ENCODE data around the gene PGAM5. TPM values are rescaled to one million over a fixed set of nuclear protein-coding genes. Genes with fewer than 3 reads are reported as not detected.

PGAM5 gene
- total and polyA plus RNA-seq, 2 of the 13 experiments (the other 11 are each of a cell fraction or from before 2014, with no cell fraction given), result 18.0 to 77.9 TPM

DNA sequence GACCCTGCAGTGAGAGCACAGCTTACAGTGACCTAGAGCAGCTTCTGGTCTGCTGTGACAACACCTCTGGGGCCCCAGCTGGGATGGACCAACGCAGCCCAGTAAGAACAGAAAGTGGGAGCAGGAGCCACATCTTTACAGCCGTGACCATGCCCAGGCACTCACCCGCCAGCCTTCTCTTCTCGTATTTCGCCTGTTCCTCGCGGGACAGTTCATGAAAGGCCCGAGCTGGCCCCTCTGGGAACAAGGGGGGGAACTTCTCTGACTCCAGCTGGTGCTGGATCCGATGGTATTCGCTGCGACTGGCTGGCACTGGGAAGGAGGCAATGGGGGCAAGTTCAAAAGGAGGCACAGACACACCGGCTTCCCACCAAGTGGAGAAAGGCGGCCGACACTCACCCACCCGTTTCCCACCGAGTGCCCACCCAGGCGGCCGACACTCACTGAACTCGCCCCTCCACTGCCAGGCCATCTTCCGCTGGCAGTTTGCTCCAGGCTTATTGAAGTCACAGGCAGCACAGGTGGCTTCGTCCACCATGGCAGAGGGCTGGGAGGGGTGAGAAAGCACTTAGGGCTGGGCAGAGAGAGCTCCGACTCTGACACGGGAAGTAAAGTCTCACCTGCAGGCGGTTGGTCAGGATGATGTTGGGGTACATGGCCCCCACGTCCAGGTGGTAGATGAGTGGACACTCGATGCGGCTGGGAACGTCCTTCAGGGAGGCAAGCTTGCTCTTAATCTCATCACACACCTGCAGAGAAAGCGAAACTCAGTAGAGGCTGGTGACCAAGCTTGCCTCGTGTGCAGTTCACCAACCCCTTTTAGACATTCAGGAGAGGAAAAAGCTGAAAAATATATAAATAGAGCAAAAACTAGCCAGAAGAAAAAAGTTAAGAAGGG is 42.2 kb upstream of the PGAM5 start:
- H3K79me2 ChIP-seq (ENCODE audit: insufficient read depth, low read length), result no peaks in the 10 kb centered on the region
- no peaks in the 10 kb centered on the region for H4K20me1 ChIP-seq (ENCODE audit: insufficient read depth, low read length)
- no peaks in the 10 kb centered on the region for H3K9me3 ChIP-seq (ENCODE audit: low read length)
- FAIRE-seq, result no peak
- H3K4me3 ChIP-seq (replicated peaks in 1 of 3; ENCODE audit: insufficient read depth in 1 of 3, low read depth in 2 of 3, low read length in 3 of 3), result no peak overlapping the region
- H2AFZ ChIP-seq (ENCODE audit: low read length), result no peak overlapping the region
- POLR2A ChIA-PET, result no interaction called here
- peaks cover 41 to 76% of the 10 kb centered on the region in 2 experiments; a peak in 4 of 5 replicates for H3K36me3 ChIP-seq (replicated peaks in 1 of 2; ENCODE audit: control insufficient read depth in 1 of 2, insufficient read depth in 2 of 2, low read length in 2 of 2)
- 96% methylated on average over 29 of the region's 30 CpGs for WGBS (ENCODE audit: low lambda C conversion rate)
- H3K9ac ChIP-seq (ENCODE audit: insufficient read depth, low read depth, low read length), result no peak overlapping the region
- TF ChIP-seq AGO2 (optimal IDR thresholded peaks at IDR 0.05; ENCODE audit: low read depth, low read length), result peak; percentile 10
- TF ChIP-seq, protein P1, sequence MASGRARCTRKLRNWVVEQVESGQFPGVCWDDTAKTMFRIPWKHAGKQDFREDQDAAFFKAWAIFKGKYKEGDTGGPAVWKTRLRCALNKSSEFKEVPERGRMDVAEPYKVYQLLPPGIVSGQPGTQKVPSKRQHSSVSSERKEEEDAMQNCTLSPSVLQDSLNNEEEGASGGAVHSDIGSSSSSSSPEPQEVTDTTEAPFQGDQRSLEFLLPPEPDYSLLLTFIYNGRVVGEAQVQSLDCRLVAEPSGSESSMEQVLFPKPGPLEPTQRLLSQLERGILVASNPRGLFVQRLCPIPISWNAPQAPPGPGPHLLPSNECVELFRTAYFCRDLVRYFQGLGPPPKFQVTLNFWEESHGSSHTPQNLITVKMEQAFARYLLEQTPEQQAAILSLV (CRISPR knock-in tag; IDR thresholded peaks at IDR 0.05; ENCODE audit: borderline replicate concordance), result no peak
- intact Hi-C loops (cut with micrococcal nuclease; ENCODE audit: unreplicated experiment), result no loop called here
- CTCF ChIA-PET (ENCODE audit: low intra/inter-chr PET ratio, low total read pairs), result no interaction called here
- DNase-seq (ENCODE audit: low spot score), result no peak
- no peak for ATAC-seq
- no peak overlapping the region for H3K27ac ChIP-seq (ENCODE audit: extremely low read length, insufficient read depth, low read length)
- H3K4me1 ChIP-seq (ENCODE audit: insufficient read depth, low read length), result no peaks in the 10 kb centered on the region
- in situ Hi-C loops (cut with HindIII; ENCODE audit: extremely low pct_ligation_motif_present, low pct_unique_long_range_greater_than_20kb), result no loop called here
- H3K27me3 ChIP-seq (ENCODE audit: control insufficient read depth in 1 of 2, insufficient read depth in 2 of 2, low read length in 2 of 2), result no peaks in the 10 kb centered on the region
- H3K4me2 ChIP-seq (ENCODE audit: low read depth, low read length), result no peak overlapping the region
- BruUV-seq (replicated peaks), result no TSS peak

DNA sequence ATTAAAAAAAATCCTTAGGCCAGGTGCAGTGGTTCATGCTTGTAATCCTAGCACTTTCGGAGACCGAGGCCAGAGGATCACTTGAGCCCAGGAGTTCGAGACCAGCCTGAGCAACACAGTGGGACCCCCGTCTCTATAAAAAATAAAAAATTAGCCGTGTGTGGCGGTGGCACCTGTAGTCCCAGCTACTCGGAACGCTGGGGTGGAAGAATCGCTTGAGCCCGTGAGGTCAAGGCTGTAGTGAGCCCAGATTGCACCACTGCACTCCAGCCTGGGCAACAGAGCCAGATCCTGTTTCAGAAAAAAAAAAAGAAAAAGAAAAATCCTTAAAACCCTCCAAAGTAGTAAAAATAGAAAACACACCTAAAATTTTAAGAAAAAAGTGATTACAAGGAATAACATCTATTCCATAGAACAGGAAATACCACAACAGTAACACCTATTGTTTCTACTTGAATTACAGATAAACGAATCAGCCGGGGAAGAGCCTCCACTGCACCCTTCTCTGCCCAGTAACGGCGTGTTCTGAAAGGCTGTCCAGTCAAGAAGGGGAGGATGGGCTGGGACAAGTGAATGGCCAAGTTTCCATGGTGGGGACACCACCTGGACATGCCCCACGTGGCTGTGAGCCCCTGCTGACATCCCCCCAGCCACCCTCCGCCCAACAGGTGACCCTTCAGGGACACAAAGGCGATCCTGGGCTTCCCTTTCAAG is 41.3 kb upstream of the PGAM5 start:
- POLR2A ChIA-PET, result no interaction called here
- WGBS (ENCODE audit: low lambda C conversion rate), result 95% methylated on average over 16 of the region's 17 CpGs
- Histone ChIP-seq H3K79me2 (ENCODE audit: insufficient read depth, low read length) (no peaks in the 10 kb centered on the region), H3K36me3 (replicated peaks in 1 of 2; ENCODE audit: control insufficient read depth in 1 of 2, insufficient read depth in 2 of 2, low read length in 2 of 2) (peaks cover 36 to 76% of the 10 kb centered on the region in 2 experiments), H2AFZ (ENCODE audit: low read length) (no peak overlapping the region), H3K27ac (ENCODE audit: extremely low read length, insufficient read depth, low read length) (no peak overlapping the region), H3K27me3 (ENCODE audit: control insufficient read depth in 1 of 2, insufficient read depth in 2 of 2, low read length in 2 of 2) (no peaks in the 10 kb centered on the region), H3K4me1 (ENCODE audit: insufficient read depth, low read length) (no peaks in the 10 kb centered on the region), H3K4me3 (replicated peaks in 1 of 3; ENCODE audit: insufficient read depth in 1 of 3, low read depth in 2 of 3, low read length in 3 of 3) (no peak overlapping the region), H3K4me2 (ENCODE audit: low read depth, low read length) (no peak overlapping the region), H3K9ac (ENCODE audit: insufficient read depth, low read depth, low read length) (no peak overlapping the region), H4K20me1 (ENCODE audit: insufficient read depth, low read length) (no peaks in the 10 kb centered on the region), H3K9me3 (ENCODE audit: low read length) (no peaks in the 10 kb centered on the region)
- ATAC-seq, result no peak
- no peak for FAIRE-seq
- intact Hi-C loops (cut with micrococcal nuclease; ENCODE audit: unreplicated experiment), result no loop called here
- DNase-seq (ENCODE audit: low spot score), result no peak
- no TSS peak for BruUV-seq (replicated peaks)
- in situ Hi-C loops (cut with HindIII; ENCODE audit: extremely low pct_ligation_motif_present, low pct_unique_long_range_greater_than_20kb), result no loop called here
- CTCF ChIA-PET (ENCODE audit: low intra/inter-chr PET ratio, low total read pairs), result no interaction called here
- TF ChIP-seq, protein P2, sequence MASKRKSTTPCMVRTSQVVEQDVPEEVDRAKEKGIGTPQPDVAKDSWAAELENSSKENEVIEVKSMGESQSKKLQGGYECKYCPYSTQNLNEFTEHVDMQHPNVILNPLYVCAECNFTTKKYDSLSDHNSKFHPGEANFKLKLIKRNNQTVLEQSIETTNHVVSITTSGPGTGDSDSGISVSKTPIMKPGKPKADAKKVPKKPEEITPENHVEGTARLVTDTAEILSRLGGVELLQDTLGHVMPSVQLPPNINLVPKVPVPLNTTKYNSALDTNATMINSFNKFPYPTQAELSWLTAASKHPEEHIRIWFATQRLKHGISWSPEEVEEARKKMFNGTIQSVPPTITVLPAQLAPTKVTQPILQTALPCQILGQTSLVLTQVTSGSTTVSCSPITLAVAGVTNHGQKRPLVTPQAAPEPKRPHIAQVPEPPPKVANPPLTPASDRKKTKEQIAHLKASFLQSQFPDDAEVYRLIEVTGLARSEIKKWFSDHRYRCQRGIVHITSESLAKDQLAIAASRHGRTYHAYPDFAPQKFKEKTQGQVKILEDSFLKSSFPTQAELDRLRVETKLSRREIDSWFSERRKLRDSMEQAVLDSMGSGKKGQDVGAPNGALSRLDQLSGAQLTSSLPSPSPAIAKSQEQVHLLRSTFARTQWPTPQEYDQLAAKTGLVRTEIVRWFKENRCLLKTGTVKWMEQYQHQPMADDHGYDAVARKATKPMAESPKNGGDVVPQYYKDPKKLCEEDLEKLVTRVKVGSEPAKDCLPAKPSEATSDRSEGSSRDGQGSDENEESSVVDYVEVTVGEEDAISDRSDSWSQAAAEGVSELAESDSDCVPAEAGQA (IDR thresholded peaks at IDR 0.05; ENCODE audit: low read depth), result no peak
- TF ChIP-seq, protein P2 (CRISPR knock-in tag; IDR thresholded peaks at IDR 0.05; ENCODE audit: borderline replicate concordance), result no peak
- no peak for TF ChIP-seq JUN (CRISPR knock-in tag; IDR thresholded peaks at IDR 0.05)
- TF ChIP-seq MAFG (CRISPR knock-in tag; IDR thresholded peaks at IDR 0.05), result no peak
- TF ChIP-seq, protein P3, sequence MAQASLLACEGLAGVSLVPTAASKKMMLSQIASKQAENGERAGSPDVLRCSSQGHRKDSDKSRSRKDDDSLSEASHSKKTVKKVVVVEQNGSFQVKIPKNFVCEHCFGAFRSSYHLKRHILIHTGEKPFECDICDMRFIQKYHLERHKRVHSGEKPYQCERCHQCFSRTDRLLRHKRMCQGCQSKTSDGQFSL (CRISPR knock-in tag; IDR thresholded peaks at IDR 0.05), result no peak
